Amniotic epithelial cell (primary cell): Measurements from ENCODE around the gene CD2.
A peak's percentile ranks its signal among the peaks of the same experiment; 100 is the strongest.
"Not testable (repeated sequence)": the region's sequence is repeated elsewhere in the genome, so short reads cannot be mapped to it uniquely, and the experiment has no call there.

Source experiments
- DNase-seq: peaks from one replicate; pipeline ENCODE4 v3.0.0-alpha.2; 2010; ENCODE audit warnings: low read depth

Gene CD2

GRCh38 chr1:116731439-116731838 is 22.8 kb upstream of the CD2 start:
- DNase-seq = no peak

GRCh38 chr1:116732726-116733125 is 21.5 kb upstream of the CD2 start:
- no peak for DNase-seq

- DNase-seq = no peak
These were observed 20.5 kb upstream of the CD2 start for GRCh38 chr1:116733476-116734365.

- DNase-seq = no peak
These were observed 19.0 kb upstream of the CD2 start for GRCh38 chr1:116735246-116735645.

GRCh38 chr1:116737020-116737854 is 17.0 kb upstream of the CD2 start:
- DNase-seq = peak; percentile 20

- no peak for DNase-seq
These were observed 16.3 kb upstream of the CD2 start for GRCh38 chr1:116737855-116738321.

- no peak for DNase-seq
These were observed 15.4 kb upstream of the CD2 start for GRCh38 chr1:116738673-116739370.

GRCh38 chr1:116739371-116740012 is 14.7 kb upstream of the CD2 start:
- no peak for DNase-seq

- DNase-seq = no peak
These were observed 13.9 kb upstream of the CD2 start for GRCh38 chr1:116740296-116740695.

- no peak for DNase-seq
These were observed 13.5 kb upstream of the CD2 start for GRCh38 chr1:116740746-116741145.

GRCh38 chr1:116741836-116742565 is 12.2 kb upstream of the CD2 start:
- DNase-seq = no peak

- DNase-seq = peak; percentile 8
These were observed 10.7 kb upstream of the CD2 start for GRCh38 chr1:116743535-116743934.

- DNase-seq = no peak
These were observed 6.0 kb upstream of the CD2 start for GRCh38 chr1:116748272-116748671.

GRCh38 chr1:116751146-116751545 is 3.1 kb upstream of the CD2 start:
- DNase-seq = no peak

GRCh38 chr1:116751621-116752020 is 2.6 kb upstream of the CD2 start:
- no peak for DNase-seq

- no peak for DNase-seq
These were observed 918 bp upstream of the CD2 start for GRCh38 chr1:116753312-116753711.

GRCh38 chr1:116755066-116755465 is 836 bp downstream of the CD2 start:
- no peak for DNase-seq

GRCh38 chr1:116755681-116756080 is 1.5 kb downstream of the CD2 start:
- DNase-seq = no peak

- DNase-seq = not testable (repeated sequence)
These were observed 1.9 kb downstream of the CD2 start for GRCh38 chr1:116756092-116756491.

GRCh38 chr1:116758456-116758815 is 4.2 kb downstream of the CD2 start:
- not testable (repeated sequence) for DNase-seq

- no peak for DNase-seq
These were observed 5.4 kb downstream of the CD2 start for GRCh38 chr1:116759636-116760035.
